HCT116 (cell line): ENCODE data around the gene LAMC3. TPM values are rescaled to one million over a fixed set of nuclear protein-coding genes. Genes with fewer than 3 reads are reported as not detected.

Experiments used
- ATAC-seq: fragments of 200-7000 bp; cut with Tn5 transposase; 2 replicates; pipeline ENCODE4 v1.9.1; 2020; ENCODE audit warnings: mild to moderate bottlenecking, moderate library complexity
- BruUV-seq: library from RNA; stranded (reverse); fragments of 400-500 nt; replicated peaks from 2 replicates; lab custom pipeline; 2021; lab: Mats Ljungman, UMichigan
- CTCF ChIA-PET: fragments of 300-600 bp; sonication (Branson Sonifier 250); formaldehyde crosslinking; loops from one replicate; lab custom pipeline; 2021; ENCODE audit warnings: antibody characterized with exemption; lab: Charles Lee
- POLR2A ChIA-PET: fragments of 300-600, 350-600 bp; sonication (Branson Sonifier 250); formaldehyde crosslinking; loops from one replicate; lab custom pipeline; 2021; ENCODE audit warnings: antibody characterized with exemption; lab: Charles Lee
- RAD21 ChIA-PET, 2 experiments: fragments of 300-600 bp; sonication (Branson Sonifier 250); formaldehyde crosslinking; loops; one replicate each; lab custom pipeline; 2023; ENCODE audit warnings: low total read pairs in 2 of 2; ENCODE audit not compliant: uncharacterized antibody in 2 of 2, unreplicated experiment in 2 of 2, low non-redundant PET in 1 of 2; lab: Charles Lee
- DNase-seq: peaks from one replicate; pipeline ENCODE4 v3.0.0-alpha.2; 2010; ENCODE audit warnings: low read depth, low spot score
- H2AFZ ChIP-seq: fragments of 200-600 bp; shearing (Covaris generic), sonication (generic); 2 replicates; pipeline ENCODE4 v1.6.1; 2017; ENCODE audit warnings: low read depth, mixed run types, mixed read lengths, antibody characterized with exemption, low read length; ENCODE audit not compliant: poor library complexity, severe bottlenecking
- H3K27ac ChIP-seq: 2 replicates; pipeline ENCODE4 v1.5.1; 2012; ENCODE audit warnings: low read depth, low read length
- H3K27me3 ChIP-seq: fragments of 200-600 bp; sonication (generic); 2 replicates; pipeline ENCODE4 v1.6.1; 2016; ENCODE audit warnings: mixed run types, low read length, mixed read lengths; ENCODE audit not compliant: insufficient read depth
- H3K36me3 ChIP-seq, 2 experiments: fragments of 200-500 bp in 1 of 2; fragments of 200-600 bp in 1 of 2; sonication (Bioruptor generic) in 1 of 2; sonication (generic) in 1 of 2; 2 replicates each; pipeline versions ENCODE4 v1.5.1 to v1.6.1; 2014 to 2016; ENCODE audit warnings: low read length in 2 of 2, inconsistent platforms in 1 of 2, mixed read lengths in 1 of 2, mixed run types in 1 of 2; ENCODE audit not compliant: insufficient read depth in 2 of 2, control insufficient read depth in 1 of 2
- H3K4me1 ChIP-seq, 2 experiments: fragments of 200-600 bp in 1 of 2; sonication (generic) in 1 of 2; 2 replicates each; pipeline versions ENCODE4 v1.5.1 to v1.6.1; 2012 to 2017; ENCODE audit warnings: low read length in 2 of 2, inconsistent platforms in 1 of 2, mild to moderate bottlenecking in 1 of 2, mixed read lengths in 1 of 2, mixed run types in 1 of 2, moderate library complexity in 1 of 2; ENCODE audit not compliant: insufficient read depth in 2 of 2, control insufficient read depth in 1 of 2
- H3K4me2 ChIP-seq: fragments of 200-600 bp; sonication (generic); 2 replicates; pipeline ENCODE4 v1.6.1; 2017; ENCODE audit warnings: mixed run types, low read length, mixed read lengths
- H3K4me3 ChIP-seq, 2 experiments: fragments of 200-600 bp in 1 of 2; sonication (generic) in 1 of 2; replicated peaks in 1 of 2; 2 replicates each; pipeline ENCODE4 v1.5.1; 2011 to 2016; ENCODE audit warnings: low read length in 2 of 2, control low read depth in 1 of 2, low read depth in 1 of 2, mild to moderate bottlenecking in 1 of 2, mixed read lengths in 1 of 2, mixed run types in 1 of 2
- H3K79me2 ChIP-seq: fragments of 200-600 bp; sonication (generic); 2 replicates; pipeline ENCODE4 v1.6.1; 2017; ENCODE audit warnings: mild to moderate bottlenecking, mixed run types, low read length, moderate library complexity, mixed read lengths; ENCODE audit not compliant: insufficient read depth
- H3K9ac ChIP-seq: fragments of 200-600 bp; sonication (generic); 2 replicates; pipeline ENCODE4 v1.6.1; 2016; ENCODE audit warnings: low read length, mixed read lengths
- H3K9me2 ChIP-seq: fragments of 200-600 bp; sonication (generic), shearing (Covaris generic); 2 replicates; pipeline ENCODE4 v1.6.1; 2017; ENCODE audit warnings: mixed run types, mild to moderate bottlenecking, moderate library complexity; ENCODE audit not compliant: insufficient read depth
- H3K9me3 ChIP-seq, 2 experiments: fragments of 200-500 bp in 1 of 2; fragments of 200-600 bp in 1 of 2; sonication (Bioruptor generic) in 1 of 2; sonication (generic) in 1 of 2; 2 replicates each; pipeline ENCODE4 v1.6.1; 2014 to 2017; ENCODE audit warnings: low read length in 2 of 2, mixed read lengths in 2 of 2, inconsistent platforms in 1 of 2, low read depth in 1 of 2, mild to moderate bottlenecking in 1 of 2, mixed run types in 1 of 2, moderate library complexity in 1 of 2; ENCODE audit not compliant: control insufficient read depth in 1 of 2, insufficient read depth in 1 of 2
- H4K20me1 ChIP-seq: fragments of 200-600 bp; sonication (generic), shearing (Covaris generic); 2 replicates; pipeline ENCODE4 v1.6.1; 2017; ENCODE audit warnings: mixed run types, mild to moderate bottlenecking, moderate library complexity; ENCODE audit not compliant: insufficient read depth
- CEBPB ChIP-seq: IDR thresholded peaks from 2 replicates; pipeline ENCODE4 v1.6.1; 2012; ENCODE audit warnings: low read depth
- EGR1 ChIP-seq: IDR thresholded peaks from 2 replicates; pipeline ENCODE4 v1.6.1; 2012; ENCODE audit warnings: low read depth
- ELF1 ChIP-seq: IDR thresholded peaks from 2 replicates; pipeline ENCODE4 v1.6.1; 2012; ENCODE audit warnings: low read depth, borderline replicate concordance
- EZH2 ChIP-seq: fragments of 200-600 bp; sonication (generic); IDR thresholded peaks from 2 replicates; pipeline ENCODE4 v1.6.1; 2017; ENCODE audit warnings: antibody characterized with exemption, mixed run types
- EZH2phosphoT487 ChIP-seq: fragments of 200-600 bp; IDR thresholded peaks from 2 replicates; pipeline ENCODE4 v1.6.1; 2018; ENCODE audit warnings: antibody characterized with exemption, borderline replicate concordance
- FOSL1 ChIP-seq: IDR thresholded peaks from 2 replicates; pipeline ENCODE4 v1.6.1; 2012; ENCODE audit warnings: low read depth
- JUND ChIP-seq: IDR thresholded peaks from 2 replicates; pipeline ENCODE4 v1.6.1; 2012
- POLR2AphosphoS5 ChIP-seq: IDR thresholded peaks from 2 replicates; pipeline ENCODE4 v1.6.1; 2011; ENCODE audit warnings: mild to moderate bottlenecking, low read depth, low read length, moderate library complexity
- RAD21 ChIP-seq: IDR thresholded peaks from 2 replicates; pipeline ENCODE4 v1.6.1; 2012; ENCODE audit warnings: low read depth, mild to moderate bottlenecking
- SRF ChIP-seq: IDR thresholded peaks from 2 replicates; pipeline ENCODE4 v1.6.1; 2012; ENCODE audit warnings: low read depth
- TCF7L2 ChIP-seq: IDR thresholded peaks from 2 replicates; pipeline ENCODE4 v1.7.0; 2011; ENCODE audit warnings: borderline replicate concordance, inconsistent platforms; ENCODE audit not compliant: insufficient read depth, insufficient read length; ENCODE audit errors: extremely low read depth
- ZFX ChIP-seq: fragments of 450-650 bp; IDR thresholded peaks from 2 replicates; pipeline ENCODE4 v1.6.1; 2017
- ZNF274 ChIP-seq: fragments of 200-500 bp; sonication (Bioruptor generic); IDR thresholded peaks from 2 replicates; pipeline ENCODE4 v1.6.1; 2014; ENCODE audit warnings: mild to moderate bottlenecking, low read depth, low read length, inconsistent platforms
- intact Hi-C: fragments of 100-400 bp; cut with micrococcal nuclease; formaldehyde crosslinking; loops from 2 replicates; pipeline ENCODE4 v1.10.0; 2022
- total RNA-seq: library from RNA; stranded (reverse); gene quantifications from one replicate; pipeline ENCODE4 v1.2.1, GENCODE V29; 2021; ENCODE audit not compliant: unreplicated experiment
- TF ChIP-seq, protein P1 (sequence below), 3 experiments: fragments of 200-600 bp in 1 of 3; sonication (generic) in 1 of 3; IDR thresholded peaks in 2 of 3; conservative IDR thresholded peaks in 1 of 3; 2 replicates each; pipeline ENCODE4 v1.5.1; 2012 to 2017; ENCODE audit warnings: low read depth in 2 of 3, low read length in 2 of 3, antibody characterized with exemption in 1 of 3, borderline replicate concordance in 1 of 3, control low read depth in 1 of 3, mild to moderate bottlenecking in 1 of 3, mixed read lengths in 1 of 3, mixed run types in 1 of 3, moderate library complexity in 1 of 3; ENCODE audit not compliant: insufficient read depth in 1 of 3
- TF ChIP-seq, protein P2 (sequence below): IDR thresholded peaks from 2 replicates; pipeline ENCODE4 v1.6.1; 2012

LAMC3 gene
- total RNA-seq, 1 experiment from 2014 or later, result 7.7 TPM

- ChIA-PET POLR2A (no interaction called here), RAD21 (no interaction called here), CTCF (no interaction called here)
- BruUV-seq, result no TSS peak
- H3K9ac ChIP-seq, result no peak overlapping the region
- no peaks in the 10 kb centered on the region for H4K20me1 ChIP-seq
- H3K4me1 ChIP-seq, result no peaks in the 10 kb centered on the region
- no peak overlapping the region for H3K4me3 ChIP-seq
- no peaks in the 10 kb centered on the region for H3K9me2 ChIP-seq
- TF ChIP-seq, protein P1, sequence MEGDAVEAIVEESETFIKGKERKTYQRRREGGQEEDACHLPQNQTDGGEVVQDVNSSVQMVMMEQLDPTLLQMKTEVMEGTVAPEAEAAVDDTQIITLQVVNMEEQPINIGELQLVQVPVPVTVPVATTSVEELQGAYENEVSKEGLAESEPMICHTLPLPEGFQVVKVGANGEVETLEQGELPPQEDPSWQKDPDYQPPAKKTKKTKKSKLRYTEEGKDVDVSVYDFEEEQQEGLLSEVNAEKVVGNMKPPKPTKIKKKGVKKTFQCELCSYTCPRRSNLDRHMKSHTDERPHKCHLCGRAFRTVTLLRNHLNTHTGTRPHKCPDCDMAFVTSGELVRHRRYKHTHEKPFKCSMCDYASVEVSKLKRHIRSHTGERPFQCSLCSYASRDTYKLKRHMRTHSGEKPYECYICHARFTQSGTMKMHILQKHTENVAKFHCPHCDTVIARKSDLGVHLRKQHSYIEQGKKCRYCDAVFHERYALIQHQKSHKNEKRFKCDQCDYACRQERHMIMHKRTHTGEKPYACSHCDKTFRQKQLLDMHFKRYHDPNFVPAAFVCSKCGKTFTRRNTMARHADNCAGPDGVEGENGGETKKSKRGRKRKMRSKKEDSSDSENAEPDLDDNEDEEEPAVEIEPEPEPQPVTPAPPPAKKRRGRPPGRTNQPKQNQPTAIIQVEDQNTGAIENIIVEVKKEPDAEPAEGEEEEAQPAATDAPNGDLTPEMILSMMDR (IDR thresholded peaks at IDR 0.05 in 2 of 3, conservative IDR thresholded peaks at IDR 0.05 in 1 of 3; ENCODE audit: borderline replicate concordance in 1 of 3, insufficient read depth in 1 of 3, low read depth in 2 of 3, low read length in 2 of 3), result no peak
- TF ChIP-seq EZH2, result no peak
- no peak for TF ChIP-seq JUND
- TF ChIP-seq CEBPB, result no peak
- TF ChIP-seq ZFX, result no peak
- TF ChIP-seq SRF, result no peak
- no peak for TF ChIP-seq FOSL1
- TF ChIP-seq ELF1, result no peak
- TF ChIP-seq ZNF274, result no peak
- TF ChIP-seq TCF7L2, result no peak
- TF ChIP-seq RAD21, result no peak
- TF ChIP-seq EZH2phosphoT487, result no peak
- TF ChIP-seq, protein P2, sequence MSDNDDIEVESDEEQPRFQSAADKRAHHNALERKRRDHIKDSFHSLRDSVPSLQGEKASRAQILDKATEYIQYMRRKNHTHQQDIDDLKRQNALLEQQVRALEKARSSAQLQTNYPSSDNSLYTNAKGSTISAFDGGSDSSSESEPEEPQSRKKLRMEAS, result no peak
- TF ChIP-seq EGR1, result no peak
- no peak for TF ChIP-seq POLR2AphosphoS5
- intact Hi-C loops, result no loop called here
- no peak overlapping the region for H2AFZ ChIP-seq
- no peaks in the 10 kb centered on the region for H3K36me3 ChIP-seq
- no peaks in the 10 kb centered on the region for H3K9me3 ChIP-seq
- no peaks in the 10 kb centered on the region for H3K27me3 ChIP-seq
- DNase-seq, result no peak
- H3K27ac ChIP-seq, result no peak overlapping the region
- H3K79me2 ChIP-seq, result no peaks in the 10 kb centered on the region
- no peak for ATAC-seq
- H3K4me2 ChIP-seq, result no peak overlapping the region
Observed at GRCh38 chr9:131067625-131068024, 58.7 kb downstream of the LAMC3 start.
